Activated CD8-positive, alpha-beta memory T cell treated with anti-CD3 and anti-CD28 coated beads, Interleukin-2, amount 50 U/mL, for 24 hours (primary cell): ENCODE data around the gene SIRT1.
"Not testable (repeated sequence)": the region's sequence is repeated elsewhere in the genome, so short reads cannot be mapped to it uniquely, and the experiment has no call there.

Source experiments
- DNase-seq: peaks from one replicate; pipeline ENCODE4 v3.0.0-alpha.2; 2020; ENCODE audit errors: extremely low read depth

Gene SIRT1

DNA sequence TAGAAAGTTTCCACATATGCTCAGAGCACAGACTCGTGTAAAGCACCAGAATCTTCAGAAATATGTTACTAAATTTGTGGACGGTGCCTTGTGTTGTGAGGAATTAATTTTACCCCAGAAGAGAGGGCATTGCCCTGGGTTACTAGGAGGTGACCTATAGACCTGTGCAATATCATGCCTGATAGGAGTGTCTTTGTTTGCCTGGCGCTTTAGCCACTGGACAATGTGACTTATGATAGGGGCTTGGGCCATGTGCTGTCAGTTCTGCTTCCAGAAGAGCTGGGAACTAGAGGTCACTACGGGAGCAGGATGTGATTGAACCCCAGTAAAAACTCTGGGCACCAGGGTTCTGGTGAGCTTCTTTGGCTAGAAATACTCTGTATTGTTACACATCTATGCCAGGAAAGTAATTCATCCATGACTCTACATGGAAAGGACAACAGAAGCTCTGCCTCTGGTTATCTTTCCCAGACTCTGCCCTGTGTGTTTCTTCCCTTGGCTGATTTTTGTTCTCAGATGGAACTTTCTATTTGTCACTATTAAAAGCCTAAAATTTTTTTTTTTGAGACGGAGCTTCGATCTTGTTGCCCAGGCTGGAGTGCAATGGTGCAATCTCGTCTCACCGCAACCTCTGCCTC is 75.5 kb downstream of the SIRT1 start:
- DNase-seq, result no peak

DNA sequence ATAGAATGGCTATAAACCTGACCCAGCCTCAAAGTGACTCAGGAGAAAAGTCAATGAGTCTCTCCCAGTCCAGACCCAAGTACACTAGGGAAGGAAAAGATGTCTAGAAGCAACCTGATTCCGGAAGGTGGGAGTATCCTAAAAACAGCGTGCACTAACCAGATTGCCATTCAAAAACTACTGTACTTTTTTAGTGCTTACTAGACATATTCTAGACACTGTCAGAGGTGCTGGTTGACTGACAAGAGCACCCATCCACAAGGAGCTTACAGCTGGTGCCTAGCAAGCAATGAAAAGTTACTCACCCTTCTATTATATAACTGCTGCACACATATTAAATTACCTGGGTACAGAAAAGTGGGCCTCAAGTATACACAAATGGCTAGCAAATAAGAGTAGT is 81.0 kb downstream of the SIRT1 start:
- DNase-seq, result no peak

DNA sequence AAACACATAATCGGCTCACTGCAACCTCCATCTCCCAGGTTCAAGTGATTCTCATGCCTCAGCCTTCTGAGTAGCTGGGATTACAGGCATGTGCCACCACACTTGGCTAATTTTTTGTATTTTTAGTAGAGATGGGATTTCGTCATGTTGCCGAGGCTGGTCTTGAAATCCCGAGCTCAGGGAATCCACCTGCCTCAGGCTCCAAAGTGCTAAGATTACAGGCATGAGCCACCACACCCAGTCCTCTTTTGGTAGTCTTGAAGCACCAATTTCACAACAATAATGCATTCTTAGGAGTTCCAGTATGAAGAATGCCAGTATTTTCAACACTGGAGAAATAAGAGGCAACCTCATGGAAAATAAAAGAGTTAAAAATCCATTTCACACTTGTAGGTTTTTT is 81.6 kb downstream of the SIRT1 start:
- not testable (repeated sequence) for DNase-seq
